NCI-H1930 (cell line): ENCODE results near the gene MED14.

ENCODE experiments used
- DNase-seq, 2 experiments: peaks; one replicate each; lab custom pipeline; 2025; lab: John Stamatoyannopoulos, UW

MED14 gene

DNA sequence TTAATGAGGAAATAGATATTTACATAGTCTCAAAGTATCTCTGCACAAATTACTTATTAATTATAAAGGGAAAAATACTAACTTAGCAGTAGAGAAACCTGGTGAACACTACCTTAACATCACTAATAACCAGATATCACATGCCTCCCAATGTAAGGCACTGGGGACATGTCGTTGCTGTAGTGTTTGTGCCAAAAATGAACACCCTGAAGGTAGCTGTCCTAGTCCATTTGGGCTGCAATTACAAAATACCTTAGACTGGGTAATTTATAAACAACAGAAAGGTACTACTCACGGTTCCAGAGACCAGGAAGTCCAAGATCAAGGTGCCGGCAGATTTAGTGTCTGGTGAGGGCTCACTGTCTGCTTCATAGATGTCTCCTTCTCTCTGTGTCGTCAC, 122.8 kb downstream of the MED14 start:
- DNase-seq = no peak

DNA sequence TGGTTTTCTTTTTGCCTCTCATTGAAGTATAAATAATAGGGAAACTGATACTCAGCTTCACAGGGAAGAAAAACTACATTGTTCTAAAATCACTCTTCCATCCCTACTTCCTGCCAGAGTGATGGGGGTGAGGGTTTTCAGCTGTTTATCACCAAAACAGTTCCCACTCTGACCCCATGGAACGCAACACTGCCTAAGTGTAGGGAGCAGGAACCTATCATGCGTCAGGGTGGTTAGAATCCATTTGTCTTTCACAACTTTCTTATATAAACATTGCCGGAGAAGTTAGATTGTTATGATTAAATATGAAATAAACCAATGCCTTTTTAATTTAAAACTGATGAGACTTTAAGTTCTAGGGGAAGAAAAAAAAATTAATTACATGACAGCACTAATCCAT, 128.0 kb downstream of the MED14 start:
- no peak for DNase-seq

DNA sequence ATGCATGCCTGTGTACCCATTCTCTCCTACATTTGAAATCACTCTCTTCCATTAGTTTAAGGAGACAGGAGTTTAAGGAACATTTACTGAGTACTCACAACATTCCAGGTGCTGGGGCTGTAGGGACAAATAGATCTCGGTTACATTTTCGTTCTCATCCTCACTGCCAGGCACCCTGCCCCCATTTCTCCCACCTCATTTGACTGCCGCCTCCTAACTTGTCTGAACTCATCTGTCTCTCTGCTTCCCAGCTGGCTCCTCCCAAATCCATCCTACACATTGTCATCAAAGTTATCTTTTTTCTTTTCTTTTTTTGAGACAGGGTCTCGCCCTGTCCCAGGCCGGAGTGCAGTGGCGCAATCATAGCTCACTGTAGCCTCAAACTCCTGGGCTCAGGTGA, 131.9 kb downstream of the MED14 start:
- DNase-seq = no peak
